MV-4-11 (cell line): ENCODE data around the gene ZNF549.

ENCODE experiments used
- DNase-seq: peaks from one replicate; lab custom pipeline; 2025; lab: John Stamatoyannopoulos, UW

Gene ZNF549

GRCh38 chr19:57566396-57567265 is 39.5 kb downstream of the ZNF549 start:
- peak; percentile 48 for DNase-seq

GRCh38 chr19:57570707-57571106 is 43.6 kb downstream of the ZNF549 start:
- DNase-seq = no peak

- no peak for DNase-seq
These were observed 45.3 kb downstream of the ZNF549 start for GRCh38 chr19:57572415-57572947.

- DNase-seq = no peak
These were observed 49.5 kb downstream of the ZNF549 start for GRCh38 chr19:57576661-57577060.

- DNase-seq = peak; percentile 100
These were observed 51.5 kb downstream of the ZNF549 start, which contains the start of gene ZNF416 for GRCh38 chr19:57578487-57579205. TSS of gene ZNF416 (minus strand) at chr19:57578911. CDS start at chr19:57578704, 207 bp downstream.

- DNase-seq = no peak
These were observed 56.0 kb downstream of the ZNF549 start for GRCh38 chr19:57583104-57583520.

GRCh38 chr19:57583521-57584416 is 56.6 kb downstream of the ZNF549 start, which contains the start of gene ZIK1:
TSS of gene ZIK1 (plus strand) at chr19:57584145. CDS start at chr19:57584357, 212 bp downstream.
- DNase-seq = peak; percentile 85

- no peak for DNase-seq
These were observed 60.4 kb downstream of the ZNF549 start for GRCh38 chr19:57587529-57587928.

GRCh38 chr19:57599377-57599760 is 72.2 kb downstream of the ZNF549 start:
- no peak for DNase-seq

- peak; percentile 95 for DNase-seq
These were observed 72.7 kb downstream of the ZNF549 start, which contains the start of gene ZNF530 for GRCh38 chr19:57599761-57600383. TSS of gene ZNF530 (plus strand) at chr19:57599885. CDS start at chr19:57604346, 4,461 bp downstream.

GRCh38 chr19:57606931-57607330 is 79.8 kb downstream of the ZNF549 start:
- no peak for DNase-seq
